GM18498 (cell line): ENCODE data around the gene OAT.

Experiments
- ATAC-seq: cut with Tn5 transposase; IDR thresholded peaks from one replicate; pipeline ENCODE4 v1.9.1; 2021; ENCODE audit warnings: mild to moderate bottlenecking, moderate library complexity; ENCODE audit not compliant: unreplicated experiment

The OAT gene

GRCh38 chr10:124407456-124407855 lies 11.3 kb downstream of the OAT start:
- no peak for ATAC-seq

GRCh38 chr10:124403548-124403947 lies 15.2 kb downstream of the OAT start:
- no peak for ATAC-seq

GRCh38 chr10:124402273-124402672 lies 16.4 kb downstream of the OAT start:
- no peak for ATAC-seq

GRCh38 chr10:124401633-124402032 lies 17.1 kb downstream of the OAT start:
- no peak for ATAC-seq

GRCh38 chr10:124394583-124394982 lies 24.1 kb downstream of the OAT start:
- ATAC-seq: no peak

- ATAC-seq: no peak
Observed at GRCh38 chr10:124392626-124393342, 25.9 kb downstream of the OAT start.

- ATAC-seq: no peak
Observed at GRCh38 chr10:124390471-124391187, 28.1 kb downstream of the OAT start.

- ATAC-seq: no peak
Observed at GRCh38 chr10:124389613-124390361, 28.9 kb downstream of the OAT start.

GRCh38 chr10:124388823-124389612 lies 29.7 kb downstream of the OAT start:
- ATAC-seq: peak; percentile 90

- no peak for ATAC-seq
Observed at GRCh38 chr10:124388476-124388822, 30.3 kb downstream of the OAT start.

GRCh38 chr10:124387078-124387874 lies 31.4 kb downstream of the OAT start:
- ATAC-seq: no peak

- no peak for ATAC-seq
Observed at GRCh38 chr10:124386186-124387077, 32.3 kb downstream of the OAT start.

- ATAC-seq: no peak
Observed at GRCh38 chr10:124385627-124386185, 33.0 kb downstream of the OAT start.

GRCh38 chr10:124384591-124385190 lies 34.0 kb downstream of the OAT start:
- ATAC-seq: no peak

GRCh38 chr10:124384172-124384571 lies 34.6 kb downstream of the OAT start:
- no peak for ATAC-seq

- no peak for ATAC-seq
Observed at GRCh38 chr10:124383496-124383895, 35.2 kb downstream of the OAT start.

- no peak for ATAC-seq
Observed at GRCh38 chr10:124381011-124381611, 37.6 kb downstream of the OAT start.
